GM21447 (cell line): ENCODE measurements around the gene TSPO2.

Experiments
- ATAC-seq: cut with Tn5 transposase; IDR thresholded peaks from one replicate; pipeline ENCODE4 v1.9.1; 2021; ENCODE audit not compliant: unreplicated experiment

TSPO2 gene

DNA sequence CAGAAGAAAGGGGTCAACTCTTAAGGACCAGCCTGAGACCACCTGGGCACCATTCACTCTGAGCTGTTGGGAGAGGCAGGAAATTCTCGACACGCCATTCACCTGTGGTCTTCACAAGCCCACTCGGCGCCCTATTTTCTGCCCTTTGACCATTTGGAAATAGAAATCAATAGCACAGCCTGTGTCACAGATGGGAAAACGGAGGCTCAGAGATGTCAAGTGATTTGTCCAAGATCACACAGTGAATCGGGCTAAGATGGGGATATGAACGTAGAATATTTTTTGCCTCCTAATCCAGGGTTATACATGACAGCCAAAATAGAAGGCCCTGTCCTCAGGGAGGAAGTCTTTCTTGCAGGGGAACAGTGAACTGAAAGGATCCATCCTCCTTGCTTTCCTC, 7.7 kb downstream of the TSPO2 start:
- ATAC-seq, result no peak

DNA sequence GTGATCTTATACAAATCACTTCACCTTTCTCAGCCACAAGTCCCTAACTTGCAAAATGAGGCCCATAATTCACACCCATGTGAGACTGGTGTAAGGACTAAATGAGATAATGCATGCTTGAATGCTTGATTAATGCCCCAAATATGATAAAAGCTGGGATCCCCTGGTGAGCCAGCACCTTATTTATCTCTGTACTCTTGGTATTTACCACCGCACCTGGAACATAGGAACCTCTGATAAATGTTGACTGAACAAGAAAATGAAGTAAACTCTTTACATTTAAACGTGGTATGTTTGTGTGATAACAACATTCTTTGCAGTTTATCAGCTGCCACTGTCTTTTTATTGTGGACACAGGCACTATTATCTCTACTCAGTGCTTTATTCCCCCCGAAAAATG, 8.3 kb downstream of the TSPO2 start:
- no peak for ATAC-seq

DNA sequence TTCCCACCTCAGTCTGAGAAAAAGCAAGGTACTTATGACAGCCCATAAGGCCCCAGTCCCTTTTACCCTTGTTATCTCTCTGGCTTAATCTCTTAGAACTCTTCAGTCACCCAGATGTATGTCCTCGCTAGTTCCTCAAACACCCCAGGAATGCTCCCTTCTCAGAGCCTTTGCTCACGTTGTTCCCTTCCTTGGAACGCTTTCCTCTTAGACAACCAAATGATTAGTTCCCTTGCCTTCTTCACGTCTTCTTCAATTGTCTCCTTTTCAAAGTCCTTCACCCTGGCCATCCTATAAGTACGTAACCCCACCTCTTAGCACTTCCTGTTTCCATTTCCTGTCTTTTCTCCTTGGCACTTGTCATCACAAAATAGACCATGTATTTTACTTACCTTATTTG, 9.6 kb downstream of the TSPO2 start:
- no peak for ATAC-seq

DNA sequence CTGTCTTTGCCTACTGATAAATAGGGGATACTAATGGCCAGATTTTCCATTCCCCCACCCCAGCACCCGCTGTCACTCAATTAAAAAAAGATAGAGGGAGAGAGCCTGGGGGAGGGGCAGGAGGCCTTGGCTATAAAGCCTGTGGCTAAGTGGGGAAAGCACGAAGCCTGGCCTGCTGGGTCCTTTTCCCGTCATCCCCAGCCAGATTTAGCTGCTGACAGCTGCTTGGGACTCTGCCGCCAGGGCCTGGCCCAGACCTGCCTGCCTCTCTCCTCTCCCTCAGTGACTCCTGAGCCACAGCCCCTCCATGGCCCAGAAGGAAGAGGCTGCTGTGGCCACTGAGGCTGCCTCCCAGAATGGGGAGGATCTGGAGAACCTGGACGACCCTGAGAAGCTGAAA, 10.8 kb downstream of the TSPO2 start, which contains the start of gene APOBEC2:
APOBEC2 (plus strand) TSS at position 162 of the 400 bp plus-strand sequence; CDS start at position 308, 146 bp downstream.
- no peak for ATAC-seq

DNA sequence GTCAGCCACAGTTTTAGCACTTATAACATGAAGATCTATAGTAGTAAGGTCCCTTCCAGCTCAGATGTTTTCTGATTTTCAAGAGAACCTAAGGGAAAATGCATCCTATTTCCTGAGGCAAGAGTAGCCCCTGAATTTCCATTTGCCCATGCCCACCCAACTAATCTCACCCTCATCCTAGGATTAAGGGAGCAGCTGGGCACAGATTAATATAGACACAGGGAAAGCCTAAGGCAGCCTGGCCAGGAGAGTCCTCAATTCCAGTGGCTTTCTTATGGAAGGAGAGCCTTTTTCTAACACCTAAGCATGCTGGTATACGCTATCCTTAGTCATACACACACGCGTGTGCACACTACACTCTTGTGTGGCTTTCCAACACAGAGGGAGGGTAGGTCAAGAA, 12.2 kb downstream of the TSPO2 start:
- no peak for ATAC-seq

DNA sequence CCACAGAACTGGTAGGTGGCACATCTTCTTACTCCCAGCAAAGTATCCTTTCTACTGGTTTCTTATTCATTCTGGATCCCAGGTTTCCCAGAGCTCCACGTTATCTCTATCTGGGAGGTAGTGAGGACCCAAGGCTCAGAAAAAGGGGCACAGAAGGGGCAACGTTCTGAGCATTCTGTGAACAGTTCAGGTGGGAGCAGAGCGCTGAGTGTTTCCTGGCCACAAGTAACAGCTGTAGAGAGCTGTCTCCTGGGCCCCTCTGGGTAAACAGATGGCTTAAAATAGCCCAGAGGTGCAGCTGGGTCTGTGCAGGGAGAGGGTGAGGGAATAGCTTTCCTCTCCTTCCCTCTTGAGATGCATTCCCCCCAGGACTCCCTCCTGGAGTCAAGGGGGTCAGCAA, 12.9 kb downstream of the TSPO2 start:
- ATAC-seq, result no peak

DNA sequence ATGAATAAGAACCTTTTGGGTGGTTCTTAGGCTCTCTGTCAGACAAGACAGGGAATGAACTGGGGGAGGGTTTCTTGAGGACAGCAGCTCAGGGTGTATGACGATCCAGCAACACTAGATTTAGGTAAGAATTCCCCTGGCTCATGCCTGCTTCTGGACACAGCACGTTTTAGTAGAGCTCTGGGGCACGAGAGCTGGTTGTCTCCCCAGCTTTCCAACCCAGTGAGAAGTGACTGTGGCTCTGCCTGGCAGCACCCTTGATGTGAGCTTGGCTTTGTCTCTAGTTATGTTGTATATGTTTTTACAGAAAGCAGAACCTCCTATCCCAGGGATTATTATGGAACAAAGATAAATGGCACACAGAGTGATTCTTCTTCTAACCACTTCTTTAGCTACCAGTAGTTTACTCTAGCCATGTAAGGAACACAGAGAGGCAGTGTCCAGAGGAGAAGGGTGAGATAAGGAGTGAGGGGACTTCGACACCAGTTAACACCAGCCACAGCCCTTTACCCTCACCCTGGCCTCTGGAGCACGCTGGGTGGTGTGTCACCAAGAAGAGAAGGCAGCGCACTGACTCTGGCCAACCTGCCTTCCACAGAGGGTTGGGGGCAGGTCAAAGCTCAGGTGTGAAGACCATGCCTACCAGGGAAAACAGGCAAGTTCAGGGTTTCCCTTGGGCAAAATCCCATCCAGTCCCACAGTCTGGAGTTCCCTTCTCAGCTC, 14.7 kb downstream of the TSPO2 start:
- ATAC-seq, result no peak

DNA sequence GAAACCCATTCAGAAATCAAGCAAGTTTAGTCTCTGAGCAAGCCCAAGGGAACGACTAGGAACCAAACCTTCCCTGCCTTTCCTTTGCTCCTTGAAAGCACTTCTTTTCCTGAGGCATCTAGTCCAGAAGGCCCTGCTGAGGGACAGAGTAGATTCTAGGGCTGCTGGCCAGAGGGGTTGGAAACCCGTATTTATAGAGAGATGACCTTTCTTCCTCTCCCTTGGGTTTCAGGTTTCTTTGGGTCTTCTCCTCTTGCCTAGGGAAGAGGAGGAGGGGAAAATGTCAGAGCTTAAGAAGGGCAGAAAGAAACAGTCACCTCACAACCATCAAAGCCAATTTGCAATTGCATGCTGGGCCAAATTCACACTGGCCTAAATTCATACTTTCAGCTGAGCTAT, 16.5 kb downstream of the TSPO2 start:
- ATAC-seq, result no peak

DNA sequence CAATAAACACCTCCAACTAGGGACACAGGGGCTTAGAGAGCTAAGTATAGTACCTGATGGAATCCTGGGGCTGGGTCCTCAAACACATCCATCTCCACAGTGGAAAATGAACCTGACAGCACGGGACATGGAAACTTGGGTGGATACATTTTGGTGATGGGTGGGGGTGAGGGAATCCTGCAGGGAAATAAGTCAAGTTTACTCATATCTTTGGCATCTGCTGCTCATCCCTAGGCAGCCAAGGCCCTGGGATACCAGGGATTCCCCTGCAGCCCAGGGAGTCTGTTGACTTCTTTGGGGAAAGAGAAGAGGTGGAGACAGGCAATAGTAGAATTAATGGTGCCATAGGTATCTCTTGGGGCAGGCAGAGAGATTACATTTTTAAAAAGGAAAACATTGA, 17.3 kb downstream of the TSPO2 start:
- no peak for ATAC-seq

DNA sequence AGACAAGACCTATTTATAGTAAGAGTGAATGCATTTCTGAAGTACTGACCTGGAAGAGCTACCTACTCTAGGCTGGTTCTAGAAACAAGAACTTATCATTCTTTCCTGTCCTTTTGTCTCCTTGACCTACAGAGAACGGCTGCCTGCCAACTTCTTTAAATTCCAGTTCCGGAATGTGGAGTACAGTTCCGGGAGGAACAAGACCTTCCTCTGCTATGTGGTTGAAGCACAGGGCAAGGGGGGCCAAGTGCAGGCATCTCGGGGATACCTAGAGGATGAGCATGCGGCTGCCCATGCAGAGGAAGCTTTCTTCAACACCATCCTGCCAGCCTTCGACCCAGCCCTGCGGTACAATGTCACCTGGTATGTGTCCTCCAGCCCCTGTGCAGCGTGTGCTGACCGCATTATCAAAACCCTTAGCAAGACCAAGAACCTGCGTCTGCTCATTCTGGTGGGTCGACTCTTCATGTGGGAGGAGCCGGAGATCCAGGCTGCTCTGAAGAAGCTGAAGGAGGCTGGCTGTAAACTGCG, 19.0 kb downstream of the TSPO2 start:
- no peak for ATAC-seq

DNA sequence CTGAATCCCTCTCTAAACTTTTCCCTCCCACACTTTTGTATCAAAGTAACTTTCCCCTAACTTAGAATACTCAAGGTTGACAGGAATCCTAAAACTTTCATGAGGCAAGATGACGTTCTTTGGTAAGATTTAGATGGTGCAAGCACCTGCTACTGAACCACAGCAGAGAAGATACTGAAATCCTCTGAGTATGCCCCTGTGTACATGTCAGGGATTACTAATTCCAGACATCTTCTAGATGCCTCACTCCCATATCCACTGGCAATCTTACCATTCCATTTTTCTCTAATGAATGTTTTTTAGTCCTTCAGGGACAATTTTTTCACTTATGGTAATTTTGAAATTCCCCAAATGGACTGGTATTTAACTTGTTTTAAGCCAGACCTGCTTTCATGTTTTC, 19.8 kb downstream of the TSPO2 start:
- no peak for ATAC-seq

DNA sequence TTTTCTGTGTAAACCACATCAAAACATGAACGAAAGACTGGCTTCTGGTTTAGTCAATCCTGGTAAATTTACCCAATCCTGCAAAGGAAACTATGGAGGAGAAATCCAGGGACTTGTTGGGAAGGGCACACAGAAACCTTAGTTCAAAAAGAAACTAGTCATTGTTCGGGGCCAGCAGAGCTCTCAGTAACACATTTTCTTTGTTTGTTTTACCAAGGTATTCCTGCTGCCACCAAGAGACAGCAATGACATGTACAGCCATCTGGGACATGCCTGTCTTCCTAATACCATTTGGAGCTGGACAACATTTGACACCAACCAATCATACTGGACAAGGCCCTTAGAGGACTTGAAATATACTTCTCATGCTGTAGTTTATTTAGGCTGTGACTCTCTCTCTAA, 21.6 kb downstream of the TSPO2 start:
- no peak for ATAC-seq

DNA sequence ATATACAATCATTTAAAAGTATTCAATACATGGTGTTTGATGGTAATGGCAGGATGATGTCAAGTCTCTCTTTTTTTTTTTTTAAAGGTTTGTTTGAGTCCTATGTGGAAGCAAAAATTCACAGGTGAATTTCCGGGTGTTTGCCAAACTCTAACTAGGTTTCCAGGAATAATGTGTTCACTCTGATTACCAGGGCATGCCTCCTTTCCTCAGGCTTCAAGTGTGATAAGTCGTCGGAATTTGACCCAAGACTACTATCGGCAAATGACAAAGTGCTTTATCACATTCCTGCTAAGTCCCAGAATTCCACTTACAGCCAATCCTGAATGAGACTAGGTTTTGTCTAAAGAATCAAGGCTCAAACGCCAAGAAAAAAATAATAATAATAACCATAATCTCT, 22.6 kb downstream of the TSPO2 start:
- no peak for ATAC-seq

DNA sequence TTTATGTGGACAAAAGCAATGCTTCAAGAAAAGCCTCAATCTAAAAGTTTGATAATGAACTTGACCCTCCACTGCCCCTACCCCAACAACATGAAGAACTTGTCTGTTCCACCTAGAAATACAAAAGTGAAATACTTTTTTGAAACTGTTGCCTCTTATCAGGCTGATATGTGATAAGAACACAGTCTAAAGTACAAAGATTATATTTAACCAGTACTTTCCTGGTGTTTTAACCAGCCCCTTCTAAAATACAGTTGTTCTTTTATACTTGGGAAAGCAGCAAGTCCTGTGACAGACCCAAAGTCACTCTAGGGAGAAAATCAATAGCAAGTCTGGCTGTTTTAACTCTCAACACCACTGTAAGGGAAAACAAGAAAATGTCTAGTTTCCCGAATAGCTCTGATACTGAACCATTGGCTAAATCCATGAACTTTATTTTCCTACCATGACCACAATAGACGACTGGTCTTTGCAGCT, 23.3 kb downstream of the TSPO2 start:
- ATAC-seq, result no peak

DNA sequence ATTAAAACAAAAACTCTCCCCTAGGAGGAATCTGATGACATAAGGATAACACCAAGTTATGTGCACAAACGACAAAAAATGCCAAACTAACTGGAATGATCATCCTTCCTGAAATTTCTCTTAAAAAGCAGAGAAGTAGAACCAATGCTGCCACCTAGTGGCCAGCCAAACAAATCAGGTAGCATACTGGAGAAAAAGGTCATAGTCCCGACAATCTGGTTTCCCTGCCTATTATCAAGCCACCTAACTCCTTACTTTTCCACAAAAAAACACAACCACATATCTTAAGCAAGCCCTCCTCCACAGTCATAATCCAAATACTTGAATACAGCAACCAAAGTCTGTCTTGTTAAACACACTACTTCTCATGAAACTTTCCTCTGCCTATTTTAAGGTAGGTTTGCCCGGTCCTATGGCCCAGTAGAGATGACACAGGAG, 24.6 kb downstream of the TSPO2 start:
- ATAC-seq, result no peak

DNA sequence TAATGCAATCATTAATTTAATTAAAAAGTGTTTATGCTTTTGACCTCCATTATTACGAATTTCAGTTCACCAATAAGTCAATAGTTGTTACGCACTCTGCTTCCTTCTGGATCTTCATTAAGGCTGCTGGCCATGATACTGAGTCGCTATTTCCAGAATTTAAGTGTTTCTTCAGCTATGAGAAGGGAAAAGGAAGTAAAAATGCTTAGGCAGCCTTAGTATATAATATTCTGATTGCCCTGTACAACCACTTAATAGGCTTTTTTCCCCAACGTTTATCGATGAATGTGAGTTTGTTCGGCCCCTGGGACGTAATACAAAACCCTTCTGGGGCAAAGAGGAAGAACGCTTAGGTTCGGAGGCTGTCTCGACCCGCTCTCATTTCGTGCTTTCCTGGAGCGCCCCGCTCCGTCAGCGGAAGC, 29.2 kb downstream of the TSPO2 start:
- no peak for ATAC-seq

DNA sequence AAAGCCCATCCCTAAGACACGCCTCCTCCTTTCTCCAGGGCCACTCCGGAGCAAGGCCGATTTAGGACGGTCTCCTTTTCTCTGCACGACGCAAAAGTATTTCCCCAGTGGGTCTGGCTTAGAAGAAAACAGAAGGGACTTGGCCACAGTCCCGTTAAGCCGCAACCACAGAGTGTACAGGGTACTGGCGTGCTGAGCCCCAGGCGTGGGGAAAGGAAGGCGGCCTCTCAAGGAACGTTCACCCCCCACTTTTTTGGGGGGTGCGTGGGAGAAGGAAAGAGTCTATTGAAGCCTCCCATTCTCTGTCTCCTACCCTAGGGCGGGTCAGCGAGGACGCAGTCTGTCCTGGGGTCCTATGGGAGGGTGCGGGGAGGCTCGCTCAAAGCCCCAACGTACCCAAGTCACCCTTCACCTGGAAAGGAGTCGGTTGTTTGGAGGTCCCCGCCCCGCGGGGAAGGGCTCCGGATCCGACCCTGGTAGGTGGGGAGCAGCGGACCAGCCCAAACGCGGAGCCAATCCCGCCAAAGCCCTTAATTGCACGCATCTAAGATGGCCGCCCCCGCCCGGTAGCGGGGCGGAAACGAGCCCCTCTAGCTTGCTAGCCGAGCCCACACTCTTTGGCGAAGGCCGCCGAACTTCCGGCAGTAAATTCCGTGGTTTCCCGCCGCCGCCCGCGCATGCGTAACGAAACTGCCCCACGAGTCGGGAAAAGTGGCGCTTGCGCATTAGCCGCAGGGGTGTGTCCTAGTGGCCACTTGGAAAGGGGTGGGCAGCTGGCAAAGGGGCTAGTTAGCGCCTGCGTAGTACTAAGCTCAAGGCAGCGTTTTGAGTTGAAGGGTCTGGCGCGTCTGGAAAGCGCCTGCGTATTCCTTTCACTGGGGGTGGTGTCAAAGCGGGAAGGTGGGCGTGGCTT, 29.9 kb downstream of the TSPO2 start, which contains the start of gene OARD1:
OARD1 (minus strand) TSS at position 434 of the 913 bp plus-strand sequence. CDS start 722 bp downstream, outside the sequence.
- ATAC-seq, result peak; percentile 68

DNA sequence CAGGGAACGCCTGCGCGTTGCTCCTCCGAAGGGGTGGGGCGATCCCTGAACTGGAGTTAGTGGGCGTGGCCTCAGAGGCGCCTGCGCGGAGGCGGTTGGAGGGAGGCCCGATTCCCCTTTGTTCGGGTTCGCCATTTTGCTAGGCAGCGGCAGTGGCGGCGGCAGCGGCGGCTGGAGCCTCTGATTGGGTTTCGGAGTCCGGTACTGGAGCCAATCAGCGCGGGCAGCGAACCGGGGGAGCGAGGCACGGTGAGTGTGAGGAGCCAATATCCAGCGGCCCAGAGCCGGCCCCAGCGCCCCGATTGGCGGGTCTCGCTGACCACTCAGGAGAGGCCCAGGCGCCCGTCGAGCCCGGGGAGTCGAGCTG, 30.6 kb downstream of the TSPO2 start, which contains the start of gene NFYA:
NFYA (plus strand) TSS at position 139 of the 367 bp plus-strand sequence. CDS start 6,116 bp downstream, outside the sequence.
- peak; percentile 55 for ATAC-seq

DNA sequence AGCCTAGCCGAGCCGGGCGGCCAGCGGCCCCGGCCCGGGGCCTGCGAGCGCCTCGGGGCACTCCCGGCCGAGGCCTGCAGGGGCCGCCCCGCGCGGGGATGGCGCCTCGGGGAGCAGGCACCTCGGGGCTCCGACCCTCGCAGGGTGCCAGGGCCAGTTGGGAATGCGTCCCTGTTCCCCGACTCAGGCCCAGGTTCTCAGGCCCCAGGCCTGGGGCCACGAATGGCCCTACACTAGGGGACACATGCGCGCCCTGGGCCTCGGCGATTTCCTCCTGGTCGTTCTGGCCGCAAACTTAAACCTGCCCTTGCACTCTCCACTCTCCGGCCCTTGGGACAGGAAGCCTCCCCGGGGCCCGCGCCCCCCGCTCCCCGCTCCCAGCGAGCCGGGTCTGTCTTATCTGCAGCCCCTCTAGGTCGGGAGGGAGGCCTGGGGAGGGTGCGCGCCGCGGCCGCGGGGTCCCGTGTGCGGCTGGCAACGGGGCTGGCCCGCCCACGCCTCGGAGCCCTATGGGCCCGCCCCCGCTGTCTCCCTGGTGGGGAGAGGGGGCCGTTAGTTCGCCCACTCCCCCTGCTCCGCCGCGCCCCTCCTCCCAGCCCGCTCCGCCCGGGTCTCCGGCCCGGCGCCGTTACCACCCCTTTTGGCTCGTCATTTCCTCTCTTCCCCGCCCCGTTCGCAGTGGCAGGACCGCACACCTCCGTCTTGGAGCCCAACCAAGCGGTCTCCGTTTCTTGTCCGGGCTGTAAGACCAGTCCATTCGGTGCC, 31.1 kb downstream of the TSPO2 start:
- ATAC-seq, result peak; percentile 29

DNA sequence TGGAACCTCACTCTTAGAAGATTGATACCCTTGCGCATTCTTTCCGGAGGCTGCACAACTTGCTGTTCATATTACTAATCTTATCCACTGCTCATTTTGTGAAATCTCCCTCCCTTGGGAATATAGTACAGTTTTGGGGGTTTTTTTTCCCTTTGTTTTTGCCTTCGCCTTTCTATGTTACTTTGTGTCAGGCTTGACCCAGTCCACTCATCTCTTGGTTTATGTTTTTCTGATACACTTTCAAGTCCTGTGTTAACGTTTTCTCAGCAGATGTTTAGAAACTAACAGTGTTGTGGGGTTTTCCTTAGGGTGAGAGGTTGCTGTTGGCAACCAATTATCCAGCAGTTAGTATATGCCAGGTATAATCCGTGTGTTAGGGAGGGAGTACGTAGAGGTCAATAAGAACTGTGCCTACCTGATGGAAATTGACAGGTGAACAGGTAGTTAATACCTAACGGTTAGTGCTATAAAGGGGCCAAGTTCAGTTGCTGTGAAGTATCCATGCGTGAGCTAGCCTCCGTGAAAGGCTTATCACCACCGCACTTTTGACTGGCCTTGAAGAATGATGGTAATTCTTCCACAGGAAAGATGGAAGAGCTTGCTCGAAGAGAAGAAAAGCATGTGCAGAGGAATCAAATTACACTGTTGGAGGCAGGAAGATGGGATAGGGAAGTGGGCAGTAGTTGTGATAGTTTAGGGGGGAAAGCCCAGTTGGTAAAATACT, 31.9 kb downstream of the TSPO2 start:
- no peak for ATAC-seq
